HG03066 (cell line): ENCODE measurements around the gene COQ5.

Experiments
- ATAC-seq: cut with Tn5 transposase; IDR thresholded peaks from one replicate; pipeline ENCODE4 v1.9.1; 2021; ENCODE audit warnings: low read depth; ENCODE audit not compliant: unreplicated experiment

The COQ5 gene

GRCh38 chr12:120460157-120460556, 68.8 kb downstream of the COQ5 start:
- ATAC-seq: no peak

GRCh38 chr12:120457133-120457532, 71.8 kb downstream of the COQ5 start:
- no peak for ATAC-seq

- ATAC-seq: no peak
These were observed 73.7 kb downstream of the COQ5 start for GRCh38 chr12:120455302-120455701.

- no peak for ATAC-seq
These were observed 75.0 kb downstream of the COQ5 start for GRCh38 chr12:120453977-120454376.
